ACC112 (cell line): ENCODE results near the gene ZNF320.
"Not testable (repeated sequence)": the region's sequence is repeated elsewhere in the genome, so short reads cannot be mapped to it uniquely, and the experiment has no call there.

ENCODE experiments used
- H2AFZ ChIP-seq: fragments of 200-600 bp; sonication (generic); one replicate; pipeline ENCODE4 v1.6.0; 2017; ENCODE audit warnings: antibody characterized with exemption, low read length; ENCODE audit not compliant: unreplicated experiment
- H3K27ac ChIP-seq: fragments of 200-600 bp; sonication (generic); 2 replicates; pipeline ENCODE4 v1.5.1; 2014; ENCODE audit warnings: low read depth, mild to moderate bottlenecking, antibody characterized with exemption, low read length, moderate library complexity
- H3K27me3 ChIP-seq: fragments of 200-600 bp; sonication (generic); 2 replicates; pipeline ENCODE4 v1.6.1; 2014; ENCODE audit warnings: mild to moderate bottlenecking, antibody characterized with exemption, low read length, moderate library complexity, mixed read lengths; ENCODE audit not compliant: insufficient read depth
- H3K36me3 ChIP-seq: fragments of 200-600 bp; sonication (generic); 2 replicates; pipeline ENCODE4 v1.6.1; 2016; ENCODE audit warnings: mild to moderate bottlenecking, antibody characterized with exemption, low read length, moderate library complexity, mixed read lengths; ENCODE audit not compliant: insufficient read depth
- H3K4me1 ChIP-seq: fragments of 200-600 bp; sonication (generic); one replicate; pipeline ENCODE4 v1.6.1; 2016; ENCODE audit warnings: low read length, mixed read lengths; ENCODE audit not compliant: insufficient read depth, unreplicated experiment, control insufficient read depth
- H3K4me3 ChIP-seq: fragments of 200-600 bp; sonication (generic); 2 replicates; pipeline ENCODE4 v1.5.1; 2014; ENCODE audit warnings: mild to moderate bottlenecking, low read depth, low read length
- H3K79me2 ChIP-seq: fragments of 200-600 bp; sonication (generic); one replicate; pipeline ENCODE4 v1.6.0; 2016; ENCODE audit warnings: low read length; ENCODE audit not compliant: control insufficient read depth, unreplicated experiment, insufficient read depth

The ZNF320 gene

GRCh38 chr19:52941523-52941922, 44.1 kb upstream of the ZNF320 start:
- H3K4me3 ChIP-seq = peak overlapping the region; percentile 95
- H3K27ac ChIP-seq, H3K27me3 ChIP-seq, H3K36me3 ChIP-seq, H3K4me1 ChIP-seq, H3K79me2 ChIP-seq, H2AFZ ChIP-seq: not testable (repeated sequence)

DNA sequence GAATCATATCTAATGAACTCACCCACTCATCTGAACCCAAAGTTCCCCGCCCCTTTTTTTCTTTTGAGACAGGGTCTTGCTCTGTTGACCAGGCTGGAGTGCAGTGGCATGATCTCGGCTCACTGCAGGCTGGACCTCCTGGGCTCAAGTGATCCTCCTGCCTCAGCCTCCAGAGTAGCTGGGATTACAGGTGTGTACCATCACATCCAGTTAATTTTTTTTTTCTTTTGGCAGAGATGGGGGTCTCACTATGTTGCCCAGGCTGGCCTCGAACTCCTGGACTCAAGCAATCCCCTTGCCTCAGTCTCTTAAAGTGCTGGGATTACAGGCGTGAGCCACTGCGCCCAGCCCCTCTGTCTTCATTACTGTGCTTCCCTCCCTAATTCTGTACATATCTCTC, 43.5 kb upstream of the ZNF320 start:
- not testable (repeated sequence) for H3K27me3 ChIP-seq, H3K36me3 ChIP-seq, H3K4me1 ChIP-seq, H3K27ac ChIP-seq, H3K79me2 ChIP-seq, H3K4me3 ChIP-seq, H2AFZ ChIP-seq

- H3K27me3 ChIP-seq = no peaks in the 10 kb centered on the region
- H3K4me1 ChIP-seq = no peaks in the 10 kb centered on the region
- no peaks in the 10 kb centered on the region for H3K79me2 ChIP-seq
- no peak overlapping the region for H3K4me3 ChIP-seq
- H2AFZ ChIP-seq = no peak overlapping the region
- H3K27ac ChIP-seq = no peak overlapping the region
- H3K36me3 ChIP-seq = 0 out of 2 replicates have a peak, but pooled peaks cover 2% of the 10 kb centered on the region
These were observed 41.3 kb upstream of the ZNF320 start for GRCh38 chr19:52938761-52939160.

- no peaks in the 10 kb centered on the region for H3K4me1 ChIP-seq
- H3K4me3 ChIP-seq = no peak overlapping the region
- H2AFZ ChIP-seq = no peak overlapping the region
- no peaks in the 10 kb centered on the region for H3K27me3 ChIP-seq
- H3K36me3 ChIP-seq = 0 out of 2 replicates have a peak, but pooled peaks cover 2% of the 10 kb centered on the region
- H3K27ac ChIP-seq = no peak overlapping the region
- no peaks in the 10 kb centered on the region for H3K79me2 ChIP-seq
These were observed 39.5 kb upstream of the ZNF320 start for GRCh38 chr19:52936954-52937325.

DNA sequence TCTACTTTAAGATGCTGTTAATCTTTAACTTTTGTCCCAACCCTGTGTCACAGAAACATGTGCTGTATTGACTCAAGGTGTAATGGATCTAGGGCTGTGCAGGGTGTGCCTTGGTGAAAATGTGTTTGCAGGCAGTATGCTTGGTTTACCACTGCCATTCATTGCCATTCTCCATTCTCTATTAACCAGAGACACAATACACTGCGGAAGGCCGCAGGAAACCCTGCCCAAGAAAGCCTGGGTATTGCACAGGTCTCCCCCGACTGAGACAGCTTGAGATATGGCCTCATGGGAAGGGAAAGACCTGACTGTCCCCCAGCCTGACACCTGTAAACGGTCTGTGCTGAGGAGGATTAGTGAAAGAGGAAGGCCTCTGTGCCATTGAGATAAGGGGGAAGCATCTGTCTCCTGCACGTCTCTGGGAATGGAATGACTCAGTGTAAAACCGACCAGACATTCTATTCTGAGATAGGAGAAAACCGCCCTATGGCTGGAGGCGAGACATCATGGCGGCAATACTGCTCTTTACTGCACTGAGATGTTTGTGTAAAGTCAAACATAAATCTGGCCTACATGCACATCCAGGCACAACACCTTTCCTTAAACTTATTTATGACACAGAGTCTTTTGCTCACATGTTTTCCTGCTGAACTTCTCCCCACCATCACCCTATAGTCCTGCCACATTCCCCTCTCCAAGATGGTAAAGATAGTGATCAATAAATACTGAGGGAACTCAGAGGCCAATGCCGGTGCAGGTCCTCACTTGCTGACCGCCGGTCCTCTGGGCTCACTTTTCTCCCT, 38.9 kb upstream of the ZNF320 start:
- Histone ChIP-seq H3K36me3 (0 out of 2 replicates have a peak, but pooled peaks cover 2% of the 10 kb centered on the region), H3K27me3 (no peaks in the 10 kb centered on the region), H3K4me3 (no peak overlapping the region), H3K4me1 (no peaks in the 10 kb centered on the region), H3K79me2 (no peaks in the 10 kb centered on the region), H3K27ac (no peak overlapping the region), H2AFZ (no peak overlapping the region)

- Histone ChIP-seq H3K4me1 (no peaks in the 10 kb centered on the region), H3K27ac (no peak overlapping the region), H2AFZ (no peak overlapping the region), H3K27me3 (no peaks in the 10 kb centered on the region), H3K36me3 (0 out of 2 replicates have a peak, but pooled peaks cover 2% of the 10 kb centered on the region), H3K79me2 (no peaks in the 10 kb centered on the region), H3K4me3 (no peak overlapping the region)
These were observed 38.0 kb upstream of the ZNF320 start for GRCh38 chr19:52935434-52935833.

- not testable (repeated sequence) for H2AFZ ChIP-seq, H3K36me3 ChIP-seq, H3K4me3 ChIP-seq, H3K79me2 ChIP-seq, H3K4me1 ChIP-seq, H3K27ac ChIP-seq, H3K27me3 ChIP-seq
These were observed 27.2 kb upstream of the ZNF320 start for GRCh38 chr19:52924641-52925040.

GRCh38 chr19:52923778-52924593, 26.6 kb upstream of the ZNF320 start:
- H3K27me3 ChIP-seq = no peaks in the 10 kb centered on the region
- no peak overlapping the region for H2AFZ ChIP-seq
- peak overlapping the region; percentile 90 for H3K4me3 ChIP-seq
- peak overlapping the region; percentile 88 for H3K27ac ChIP-seq
- peaks cover 7% of the 10 kb centered on the region; the same call in 1 of the 2 replicates for H3K36me3 ChIP-seq
- H3K4me1 ChIP-seq = peaks cover 4% of the 10 kb centered on the region
- H3K79me2 ChIP-seq = peaks cover 3% of the 10 kb centered on the region

DNA sequence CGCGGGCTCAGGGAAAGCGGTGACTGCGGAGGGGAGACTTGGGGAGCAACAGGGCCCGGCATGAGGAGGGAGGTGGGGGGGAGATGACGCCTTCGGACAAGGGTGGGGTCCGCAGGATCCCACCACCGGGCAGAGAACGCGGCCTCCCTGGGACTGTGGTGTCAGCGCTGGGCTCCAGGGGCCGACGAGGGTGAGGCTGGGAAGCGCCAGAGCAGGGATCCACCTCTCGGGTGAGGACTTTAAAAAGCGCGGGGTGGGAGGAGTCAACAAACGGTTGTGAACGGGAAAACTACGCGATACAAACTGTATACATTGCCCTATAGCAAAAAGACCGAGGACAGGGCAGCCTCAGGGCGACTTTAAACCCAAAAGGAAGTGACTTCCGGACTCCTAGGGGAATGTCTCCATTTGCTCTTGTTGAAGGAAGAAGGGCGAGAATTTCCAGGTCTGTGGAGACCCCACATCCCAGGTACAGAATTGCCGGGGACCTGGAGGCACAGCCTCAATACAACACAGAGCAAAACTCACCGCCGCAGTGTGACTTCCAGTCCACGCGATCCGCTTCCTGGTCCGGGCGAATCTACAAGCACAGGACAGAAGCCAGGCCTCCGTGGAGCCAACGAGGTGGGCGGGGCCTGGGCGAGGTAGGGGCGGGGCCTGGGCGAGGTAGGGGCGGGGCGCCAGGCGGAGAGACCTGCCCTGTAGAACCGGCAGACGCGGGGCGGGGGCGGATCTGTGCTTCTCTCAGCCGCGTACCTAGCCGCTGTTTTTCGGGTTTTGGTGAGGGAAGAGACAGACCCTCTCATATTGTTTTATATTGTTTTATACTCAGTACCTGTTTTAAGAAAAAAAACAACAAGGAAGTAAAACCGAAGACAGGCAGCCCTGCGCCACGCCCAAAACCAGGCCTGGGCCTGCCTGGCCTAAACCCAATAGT, 25.7 kb upstream of the ZNF320 start, which contains the start of gene ZNF888:
Gene ZNF888 (minus strand): TSS at position 588 of the 937 bp plus-strand sequence. CDS start 5,555 bp downstream, outside the sequence.
- Histone ChIP-seq H3K27ac (peak within 1 kb of the TSS; percentile 88), H2AFZ (peak within 1 kb of the TSS; percentile 100), H3K4me3 (peak within 1 kb of the TSS; percentile 90)

GRCh38 chr19:52917531-52917930, 20.1 kb upstream of the ZNF320 start:
- Histone ChIP-seq H3K27me3 (no peaks in the 10 kb centered on the region), H3K36me3 (0 out of 2 replicates have a peak, but pooled peaks cover 3% of the 10 kb centered on the region), H3K27ac (no peak overlapping the region), H3K4me3 (no peak overlapping the region), H3K4me1 (no peaks in the 10 kb centered on the region), H2AFZ (no peak overlapping the region), H3K79me2 (peaks cover 3% of the 10 kb centered on the region)

More for the DNA sequence above, 25.7 kb upstream of the ZNF320 start, which contains the start of gene ZNF888:
- Histone ChIP-seq H3K4me1 (peaks cover 4% of the 10 kb centered on the region), H3K36me3 (no peaks in the 10 kb centered on the region), H3K27me3 (no peaks in the 10 kb centered on the region), H3K79me2 (peaks cover 3% of the 10 kb centered on the region)
